NCI-H1436 (cell line): ENCODE measurements around the gene CHD6.

Source experiments
- DNase-seq: peaks from one replicate; lab custom pipeline; 2025; lab: John Stamatoyannopoulos, UW

Gene CHD6

DNA sequence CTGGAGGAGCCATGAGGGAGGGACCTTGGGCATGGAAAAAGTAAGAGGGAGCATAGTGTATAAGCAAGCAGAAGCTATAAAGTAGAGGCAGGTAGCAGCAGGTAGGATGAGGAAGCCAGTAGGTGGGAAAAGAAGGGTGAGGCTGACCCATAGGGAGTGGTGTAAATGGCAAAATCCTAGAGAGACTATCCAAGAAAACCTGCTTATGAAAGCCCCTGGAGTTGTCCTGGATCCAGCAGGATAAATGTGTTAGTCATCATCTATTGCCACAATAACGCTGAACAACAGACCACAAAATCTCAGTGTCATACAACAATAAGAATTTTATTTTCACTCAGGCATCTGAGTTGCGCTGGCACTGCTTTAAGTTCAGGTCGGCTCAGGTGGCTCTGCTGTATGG, 30.2 kb downstream of the CHD6 start:
- no peak for DNase-seq

DNA sequence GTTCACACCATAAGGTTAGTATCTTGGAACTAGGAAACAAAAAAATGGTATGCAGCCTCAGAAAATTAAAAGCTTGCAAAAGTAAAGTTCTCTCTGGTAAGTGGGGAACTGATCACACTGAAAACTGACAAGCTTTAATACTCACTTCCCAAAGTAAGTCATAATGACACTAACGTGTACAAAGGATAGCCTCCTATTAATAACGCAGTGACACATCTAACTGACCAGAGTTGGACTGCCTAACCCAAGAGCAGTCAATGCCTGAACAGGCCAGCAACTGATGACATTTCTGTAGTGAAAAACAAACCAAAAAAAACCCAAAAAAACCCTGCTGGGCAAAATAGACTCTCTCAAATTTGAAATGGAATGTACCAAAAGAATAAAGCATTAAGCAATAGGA, 30.7 kb downstream of the CHD6 start:
- DNase-seq = no peak

- no peak for DNase-seq
Measured at GRCh38 chr20:41586772-41587171, 31.4 kb downstream of the CHD6 start.

GRCh38 chr20:41580350-41580749, 37.8 kb downstream of the CHD6 start:
- no peak for DNase-seq

- no peak for DNase-seq
Measured at GRCh38 chr20:41577129-41578009, 40.8 kb downstream of the CHD6 start.

- no peak for DNase-seq
Measured at GRCh38 chr20:41575412-41575811, 42.8 kb downstream of the CHD6 start.

GRCh38 chr20:41574802-41575389, 43.3 kb downstream of the CHD6 start:
- DNase-seq = no peak

DNA sequence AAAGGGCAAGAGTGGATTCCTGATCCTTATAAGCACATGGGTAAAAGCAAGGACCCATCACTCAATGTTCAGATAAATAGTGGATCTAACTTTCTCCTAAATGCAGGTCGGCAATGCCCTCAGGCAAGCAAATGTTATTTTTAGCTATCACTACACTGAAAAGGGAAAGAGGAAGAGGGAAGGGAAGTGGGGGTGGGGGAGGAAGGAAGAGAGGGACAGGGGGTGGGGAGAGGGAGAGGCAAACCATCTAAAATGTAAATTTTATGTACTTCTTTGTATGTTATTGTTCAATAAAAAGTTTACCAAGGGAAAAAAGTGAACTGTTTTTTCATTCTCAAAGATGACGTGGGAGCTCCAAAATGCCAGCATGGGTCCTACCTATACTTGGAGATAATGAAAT, 44.2 kb downstream of the CHD6 start:
- no peak for DNase-seq

- no peak for DNase-seq
Measured at GRCh38 chr20:41572010-41572572, 46.1 kb downstream of the CHD6 start.

DNA sequence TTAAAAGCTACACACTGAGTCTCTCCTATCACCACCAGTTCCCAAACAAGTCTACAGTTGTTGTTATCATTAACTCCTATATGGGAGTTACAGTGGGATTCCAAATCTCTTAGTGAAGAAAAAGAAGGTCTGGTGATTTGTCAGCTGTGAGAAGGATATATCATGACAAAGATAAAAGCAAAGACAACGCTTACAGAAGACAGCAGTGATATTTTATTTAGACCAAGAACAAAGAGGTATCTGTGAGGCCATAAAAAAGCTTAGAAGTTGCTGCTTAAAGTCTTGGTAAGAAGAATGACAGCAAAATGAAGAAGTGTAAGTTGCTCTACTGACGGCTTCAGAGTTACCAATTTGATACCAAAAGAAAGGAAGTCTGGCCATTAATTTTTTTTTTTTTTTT, 47.2 kb downstream of the CHD6 start:
- no peak for DNase-seq

GRCh38 chr20:41570557-41570956, 47.6 kb downstream of the CHD6 start:
- no peak for DNase-seq

DNA sequence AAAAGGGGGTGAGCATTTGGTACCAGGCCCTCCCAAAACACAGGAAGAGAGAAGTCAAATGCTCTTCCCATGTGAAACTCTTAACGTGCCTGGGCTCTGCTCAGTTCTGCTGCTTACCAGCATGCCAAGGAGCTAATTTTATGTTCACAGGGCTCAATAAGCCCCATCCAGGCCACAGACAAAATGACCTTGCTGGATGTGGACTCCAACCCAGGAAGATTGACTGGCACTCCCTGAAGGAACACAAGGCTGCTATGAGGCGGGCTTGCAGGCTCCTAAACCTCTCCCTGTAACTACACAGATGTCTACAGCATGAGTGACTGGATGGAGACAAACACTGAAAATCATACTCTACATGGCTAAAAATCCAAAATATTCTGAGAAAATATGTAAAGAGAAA, 50.6 kb downstream of the CHD6 start:
- no peak for DNase-seq

- DNase-seq = no peak
Measured at GRCh38 chr20:41566896-41567527, 51.2 kb downstream of the CHD6 start.

GRCh38 chr20:41563087-41563486, 55.1 kb downstream of the CHD6 start:
- DNase-seq = no peak

GRCh38 chr20:41560970-41561369, 57.2 kb downstream of the CHD6 start:
- DNase-seq = no peak

DNA sequence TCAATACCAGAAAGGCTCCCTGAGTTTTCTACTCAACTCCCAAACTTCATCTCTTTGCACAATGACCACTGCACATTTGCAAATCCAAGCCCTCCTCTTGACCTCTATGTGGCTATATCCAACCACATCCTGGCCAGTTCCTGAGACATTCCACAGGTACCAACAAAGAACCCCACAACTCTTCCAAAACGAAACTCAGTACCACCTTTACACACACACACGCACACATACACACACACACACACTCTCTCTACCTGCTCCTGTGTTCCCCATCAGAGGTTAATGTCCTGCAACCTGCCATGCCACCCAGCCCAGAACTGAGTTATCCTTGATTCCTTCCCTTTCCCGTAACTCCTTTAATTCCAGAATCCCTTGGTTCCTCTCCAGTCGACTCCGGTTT, 58.5 kb downstream of the CHD6 start:
- DNase-seq = no peak

DNA sequence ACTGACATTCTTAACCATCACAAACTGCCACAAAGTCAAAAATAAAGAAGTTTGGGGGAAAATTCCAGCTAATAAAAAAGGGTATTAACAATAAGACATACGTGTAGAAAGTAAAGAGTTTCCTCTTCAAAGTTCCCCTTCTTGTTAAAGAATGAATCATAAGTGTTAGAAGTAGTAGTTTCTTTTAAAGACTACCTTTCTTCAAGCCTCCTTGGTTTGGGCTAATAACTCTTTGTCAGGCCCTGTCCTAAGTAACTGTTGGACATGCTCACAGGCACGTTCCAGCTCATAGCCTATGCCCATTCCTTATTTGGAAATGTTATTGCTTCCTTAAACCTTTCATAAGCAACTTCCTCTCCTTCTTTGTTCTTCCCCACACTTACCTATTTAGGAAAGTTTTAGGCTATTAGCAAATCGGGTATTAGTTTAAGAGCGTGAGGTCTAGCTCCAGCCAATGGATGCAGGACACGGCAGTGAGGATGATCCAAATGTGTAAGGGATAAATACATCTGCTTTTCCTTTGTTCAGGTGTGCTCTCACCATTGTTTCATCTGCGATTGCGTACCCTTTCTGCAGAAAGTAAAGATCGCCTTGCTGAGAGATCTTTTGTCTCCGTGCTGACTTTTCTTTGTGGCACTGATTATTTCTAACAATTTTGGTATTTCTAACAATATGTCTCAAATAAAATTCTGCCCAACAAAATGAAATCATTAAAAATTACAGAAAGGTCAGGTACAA, 64.9 kb downstream of the CHD6 start:
- DNase-seq = no peak

DNA sequence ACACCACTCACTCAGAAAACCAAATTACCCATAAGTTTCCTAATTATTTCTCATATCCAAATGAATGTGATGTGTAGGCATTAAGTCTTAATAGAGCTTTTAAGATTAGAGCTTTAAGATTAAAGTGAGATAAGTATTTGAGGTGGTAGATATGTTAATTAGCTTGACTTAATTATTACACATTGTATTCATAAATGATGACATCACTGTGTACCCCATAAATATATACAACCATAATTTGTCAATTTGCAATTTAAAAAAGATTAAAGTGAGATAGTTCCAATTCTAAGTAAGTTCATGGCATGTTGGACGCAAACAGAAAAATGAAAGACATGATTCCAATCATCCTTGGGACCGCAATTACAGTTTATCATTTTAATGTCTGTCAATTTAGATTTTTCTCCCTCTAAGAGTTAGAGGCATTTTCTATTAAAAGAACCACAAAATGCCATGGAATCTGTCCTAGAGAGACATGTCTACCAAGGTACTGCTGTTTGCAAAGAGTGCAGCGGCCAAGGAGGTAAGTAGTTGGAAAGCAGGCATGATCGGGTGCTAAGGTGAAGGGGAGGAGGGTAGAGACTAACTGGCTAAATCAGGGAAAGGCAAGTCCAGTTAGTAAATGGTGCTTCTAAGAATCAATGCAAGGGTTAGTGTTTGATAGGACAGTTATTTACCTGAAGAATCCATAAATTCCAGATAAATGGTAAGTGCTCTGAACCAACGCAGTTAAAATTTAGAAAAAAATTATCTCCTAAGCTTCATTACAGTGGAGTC, 65.7 kb downstream of the CHD6 start:
- no peak for DNase-seq

DNA sequence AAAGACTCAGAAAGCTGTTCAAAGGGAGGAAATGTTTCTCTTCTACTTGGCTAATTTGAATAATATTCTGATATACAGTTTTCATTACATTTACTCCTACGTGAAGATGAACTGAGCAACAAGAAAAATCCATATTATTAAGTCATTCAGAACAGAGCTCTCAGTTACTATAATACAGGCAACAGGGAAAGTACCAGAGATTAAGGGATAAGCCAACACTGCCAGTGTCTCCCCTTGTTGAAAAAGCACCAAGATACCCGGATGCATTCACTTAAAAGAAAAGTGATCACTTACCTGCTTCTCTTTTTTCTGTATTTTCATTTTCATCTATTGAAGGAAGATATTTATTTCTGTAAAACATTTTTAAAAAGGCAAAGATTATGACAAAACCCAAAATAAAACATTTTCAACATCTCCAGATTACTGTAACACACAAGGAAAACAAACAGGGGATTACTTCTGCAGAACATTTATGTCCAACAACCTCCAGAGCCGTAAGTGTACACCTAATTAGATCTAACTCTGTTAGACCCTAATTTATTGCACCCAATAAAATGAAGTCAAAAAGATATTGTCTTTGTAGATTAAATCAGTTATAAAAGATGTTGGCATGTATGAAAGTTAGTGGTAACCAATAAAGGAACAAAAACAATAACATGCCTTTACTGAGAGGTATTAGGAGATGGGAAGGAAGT, 67.0 kb downstream of the CHD6 start:
- DNase-seq = no peak

DNA sequence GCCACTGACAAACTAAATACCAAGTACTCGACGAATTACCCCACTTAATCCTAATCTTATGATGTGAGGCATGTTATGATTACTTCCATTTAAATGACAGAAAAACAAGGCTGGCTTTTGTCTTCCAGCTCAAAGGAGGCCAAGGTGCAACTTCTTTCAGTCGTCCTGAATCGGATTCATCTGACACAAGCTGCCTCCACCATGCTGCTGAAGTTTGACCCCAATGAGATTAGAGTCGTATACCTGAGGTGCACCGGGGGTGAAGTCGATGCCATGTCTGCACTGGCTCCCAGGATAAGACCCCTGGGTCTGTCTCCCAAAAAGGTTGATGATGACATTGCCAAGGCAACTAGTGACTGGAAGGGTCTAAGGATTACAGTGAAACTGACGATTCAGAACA, 71.0 kb downstream of the CHD6 start:
- DNase-seq = no peak

- DNase-seq = no peak
Measured at GRCh38 chr20:41546535-41546934, 71.6 kb downstream of the CHD6 start.
